Pancreas (tissue), 10 donors: ENCODE results near the gene TRAPPC2L. TPM values are rescaled to one million over a fixed set of nuclear protein-coding genes. Genes with fewer than 3 reads are reported as not detected.

Experiments used
- ATAC-seq, 4 donors: fragments of 200-7000 bp; cut with Tn5 transposase; one replicate each; pipeline versions ENCODE4 v1.8.0 to v1.9.1; 2020; ENCODE audit warnings: mild to moderate bottlenecking in 4 of 4, moderate library complexity in 4 of 4
- DNase-seq, 6 donors: peaks; one replicate each; pipeline ENCODE4 v3.0.0-alpha.2; 2020
- FAIRE-seq: peaks from 2 replicates; lab custom pipeline; 2012; peaks lifted over from hg19 to GRCh38; lab: Jason Lieb, UNC
- H3K27ac ChIP-seq, 4 donors: fragments of 200-600 bp; sonication (generic); 1 replicate in 3 of 4; 2 replicates in 1 of 4; pipeline versions ENCODE4 v1.5.0 to v1.8.0; 2020
- H3K27me3 ChIP-seq, 4 donors: fragments of 200-600 bp; one replicate each; pipeline ENCODE4 v1.8.0; 2021
- H3K36me3 ChIP-seq, 3 donors: fragments of 200-600 bp; sonication (generic) in 1 of 3; one replicate each; pipeline versions ENCODE4 v1.5.0 to v1.8.0; 2020 to 2021
- H3K4me1 ChIP-seq, 3 donors: fragments of 200-600 bp; one replicate each; pipeline ENCODE4 v1.8.0; 2021
- H3K4me3 ChIP-seq, 4 donors: fragments of 200-600 bp; sonication (generic) in 2 of 4; one replicate each; pipeline versions ENCODE4 v1.5.0 to v1.8.0; 2020 to 2021
- H3K9me3 ChIP-seq, 4 donors: fragments of 200-600 bp; one replicate each; pipeline ENCODE4 v1.8.0; 2021
- CTCF ChIP-seq, 4 donors: fragments of 200-600 bp; sonication (generic) in 3 of 4; IDR thresholded peaks; one replicate each; pipeline versions ENCODE4 v1.5.0 to v1.8.0; 2021; ENCODE audit warnings: antibody characterized with exemption in 4 of 4
- WGBS, 2 donors: extraction: QIAGEN DNeasy Blood & Tissue Kit; methylation state at CpG; one replicate each; pipeline ENCODE4 v1.1.7; 2013; 5-methylcytosine and 5-hydroxymethylcytosine counted together
- intact Hi-C, 3 donors: fragments of 100-400 bp; cut with DNase I; formaldehyde crosslinking; loops; one replicate each; pipeline versions ENCODE4 v1.11.1 to v1.14.2; 2022
- polyA plus RNA-seq, 2 donors: library from polyadenylated mRNA; stranded (reverse); fragments of 200-250 nt; gene quantifications; one replicate each; pipeline ENCODE4 v1.2.3, GENCODE V29; 2013
- total RNA-seq, 6 donors: library from RNA; stranded (reverse); fragmentation: NEBNext Ultra II Directional in 4 of 6; extraction: Animal tissue kit (Norgen Biotek cat#: 25700) in 4 of 6; gene quantifications; one replicate each; pipeline versions ENCODE4 v1.2.1 to v1.2.4, GENCODE V29; 2021 to 2023
- donor health status: healthy with polysubstance abuse.
- donor health status: DM: no; HTN: no; CAD: no; lungs with moderate emphysema.
- donor health status: DM: no; HTN: no; CAD: no.
- donor health status: control.
- donor health status: control.
- donor health status: Bipolar disorder and iron deficiency.
- donor health status: DM: yes; HTN: yes; CAD: no.
- donor health status: DM: no; HTN: no; CAD: no.
- donor health status: DM: no; HTN: no; CAD: no.
- donor health status: DM: yes; HTN: yes; CAD: no.

TRAPPC2L gene
- total and polyA plus RNA-seq, 8 donors, result 16.0 to 55.2 (median 27.4) TPM

- DNase-seq, result peak in 1 of 6 donors; percentile 66
- 83 to 87% methylated on average over 22 to 24 of the region's 24 CpGs for WGBS, 2 donors
- no peak overlapping the region for H3K4me3 ChIP-seq
Observed at GRCh38 chr16:88828711-88829110, 28.2 kb upstream of the TRAPPC2L start.

DNA sequence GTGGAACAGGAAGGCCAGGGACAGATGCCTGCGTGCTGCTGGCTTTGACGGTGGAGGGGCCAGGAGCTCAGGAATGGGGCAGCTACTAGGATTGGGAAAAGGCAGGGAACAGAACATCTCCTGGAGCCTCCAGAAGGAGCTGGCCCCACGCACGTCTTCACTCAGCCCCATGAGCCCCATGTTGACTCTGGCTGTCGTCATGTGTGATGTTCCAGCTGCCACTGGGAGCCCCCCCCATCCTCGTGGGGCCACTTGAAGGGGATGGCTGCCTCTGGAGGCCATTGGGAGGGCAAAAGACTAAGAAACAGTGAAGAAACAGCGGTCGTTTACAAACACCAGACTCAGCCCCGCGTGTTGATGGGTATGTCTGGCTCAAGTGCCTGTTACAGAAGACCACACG lies 26.7 kb upstream of the TRAPPC2L start:
- Histone ChIP-seq H3K4me1 (no peaks in the 10 kb centered on the region), H3K36me3 (no peaks in the 10 kb centered on the region), H3K4me3 (no peak overlapping the region), H3K9me3 (no peaks in the 10 kb centered on the region), H3K27ac (no peak overlapping the region), H3K27me3 (no peaks in the 10 kb centered on the region)
- DNase-seq, result peak in 1 of 6 donors; percentile 21
- intact Hi-C loops, result no loop called here
- no peak for TF ChIP-seq CTCF (IDR thresholded peaks at IDR 0.05)
- WGBS, 2 donors, result 82% methylated on average over 11 of the region's 11 CpGs
- ATAC-seq, result peak in 1 of 4 donors; percentile 24
- no peak for FAIRE-seq

More at GRCh38 chr16:88828711-88829110, 28.2 kb upstream of the TRAPPC2L start:
- H3K27ac ChIP-seq, result no peak overlapping the region
- no peaks in the 10 kb centered on the region for H3K36me3 ChIP-seq
- intact Hi-C loops, result no loop called here
- ATAC-seq, result no peak
- no peaks in the 10 kb centered on the region for H3K4me1 ChIP-seq
- H3K27me3 ChIP-seq, result no peaks in the 10 kb centered on the region
- FAIRE-seq, result no peak
- no peak for TF ChIP-seq CTCF (IDR thresholded peaks at IDR 0.05)
- no peaks in the 10 kb centered on the region for H3K9me3 ChIP-seq

- FAIRE-seq, result no peak
- H3K36me3 ChIP-seq, result no peaks in the 10 kb centered on the region
- WGBS, 2 donors, result 87 to 88% methylated on average over 14 of the region's 14 CpGs
- H3K4me1 ChIP-seq, result no peaks in the 10 kb centered on the region
- ATAC-seq, result no peak
- peak in 1 of 6 donors; percentile 45 for DNase-seq
- H3K27ac ChIP-seq, result no peak overlapping the region
- H3K4me3 ChIP-seq, result no peak overlapping the region
- intact Hi-C loops, result no loop called here
- no peaks in the 10 kb centered on the region for H3K27me3 ChIP-seq
- no peaks in the 10 kb centered on the region for H3K9me3 ChIP-seq
- no peak for TF ChIP-seq CTCF (IDR thresholded peaks at IDR 0.05)
Observed at GRCh38 chr16:88830783-88831182, 26.1 kb upstream of the TRAPPC2L start.

GRCh38 chr16:88831838-88832237 lies 25.1 kb upstream of the TRAPPC2L start:
- peak in 2 of 6 donors; percentile 20 to 46 for DNase-seq
- H3K4me3 ChIP-seq, result no peak overlapping the region
- H3K9me3 ChIP-seq, result no peaks in the 10 kb centered on the region
- intact Hi-C loops, result no loop called here
- no peak for ATAC-seq
- H3K27me3 ChIP-seq, result no peaks in the 10 kb centered on the region
- 76 to 79% methylated on average over 13 of the region's 13 CpGs for WGBS, 2 donors
- no peaks in the 10 kb centered on the region for H3K4me1 ChIP-seq
- H3K36me3 ChIP-seq, result no peaks in the 10 kb centered on the region
- no peak for FAIRE-seq
- TF ChIP-seq CTCF (IDR thresholded peaks at IDR 0.05), result no peak
- no peak overlapping the region for H3K27ac ChIP-seq

DNA sequence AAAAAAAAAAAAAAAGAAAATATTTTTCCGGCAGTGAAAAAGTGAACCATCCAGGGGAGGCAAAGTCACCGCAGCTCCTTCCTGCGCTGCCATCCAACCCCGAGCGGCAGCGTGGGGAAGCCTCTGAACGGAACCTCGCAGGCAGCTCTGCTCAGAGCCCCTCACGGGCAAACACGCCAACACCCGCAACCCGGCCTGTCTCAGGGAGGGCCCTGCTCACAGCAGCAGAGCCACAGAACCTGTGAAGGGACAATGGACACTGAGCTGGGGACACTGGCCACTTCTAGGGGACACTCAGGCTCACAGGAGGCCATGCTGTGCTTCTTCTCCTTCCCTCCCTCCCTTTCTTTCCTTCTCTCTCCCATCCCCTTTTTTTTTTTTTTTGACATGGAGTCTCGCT lies 23.8 kb upstream of the TRAPPC2L start:
- H3K9me3 ChIP-seq, result no peaks in the 10 kb centered on the region
- no peaks in the 10 kb centered on the region for H3K4me1 ChIP-seq
- DNase-seq, result peak in 1 of 6 donors; percentile 54
- H3K4me3 ChIP-seq, result no peak overlapping the region
- ATAC-seq, result no peak
- no peaks in the 10 kb centered on the region for H3K27me3 ChIP-seq
- no peaks in the 10 kb centered on the region for H3K36me3 ChIP-seq
- TF ChIP-seq CTCF (IDR thresholded peaks at IDR 0.05), result no peak
- no peak overlapping the region for H3K27ac ChIP-seq
- intact Hi-C loops, result no loop called here
- 89 to 96% methylated on average over 13 of the region's 13 CpGs for WGBS, 2 donors
- no peak for FAIRE-seq
